ENCODE data around the gene NPPB.

NPPB gene

DNA sequence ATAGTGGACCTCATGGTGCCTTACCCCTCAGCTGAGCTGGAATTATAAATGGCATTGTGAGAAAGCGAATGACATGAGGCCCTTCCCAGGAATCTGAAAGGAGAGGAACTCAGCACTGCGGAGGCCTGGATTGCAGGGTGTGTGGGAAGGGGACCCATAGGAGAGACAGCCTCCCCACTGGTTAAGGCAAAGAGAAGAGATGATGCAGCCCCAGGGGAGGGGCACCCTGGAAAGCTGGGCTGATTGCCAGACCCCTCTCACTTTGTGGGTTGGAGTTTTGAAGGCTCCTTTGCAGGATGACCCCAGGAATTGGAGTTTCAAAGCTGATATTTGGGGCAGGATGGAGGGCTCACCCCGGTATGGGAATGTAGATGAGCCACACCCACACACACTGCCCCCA, 2.0 kb downstream of the NPPB start:
- no peak for DNase-seq

DNA sequence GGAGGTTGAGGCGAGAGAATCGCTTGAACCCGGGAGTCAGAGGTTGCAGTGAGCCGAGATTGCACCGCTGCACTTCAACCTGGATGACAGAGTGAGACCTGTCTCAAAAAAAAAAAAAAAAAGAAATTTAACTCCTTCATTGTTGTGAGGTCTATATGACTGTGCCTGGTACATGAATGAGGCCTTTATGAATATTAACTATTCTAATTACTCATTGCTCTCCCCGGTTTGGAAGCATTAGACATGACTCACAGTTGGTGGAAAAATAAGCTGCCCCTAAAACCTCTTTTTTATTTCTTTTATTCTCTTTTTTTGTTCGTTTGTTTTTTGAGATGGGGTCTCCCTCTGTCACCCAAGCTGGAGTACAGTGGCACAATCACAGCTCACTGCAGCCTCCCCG, 3.3 kb downstream of the NPPB start:
- DNase-seq, result no peak

DNA sequence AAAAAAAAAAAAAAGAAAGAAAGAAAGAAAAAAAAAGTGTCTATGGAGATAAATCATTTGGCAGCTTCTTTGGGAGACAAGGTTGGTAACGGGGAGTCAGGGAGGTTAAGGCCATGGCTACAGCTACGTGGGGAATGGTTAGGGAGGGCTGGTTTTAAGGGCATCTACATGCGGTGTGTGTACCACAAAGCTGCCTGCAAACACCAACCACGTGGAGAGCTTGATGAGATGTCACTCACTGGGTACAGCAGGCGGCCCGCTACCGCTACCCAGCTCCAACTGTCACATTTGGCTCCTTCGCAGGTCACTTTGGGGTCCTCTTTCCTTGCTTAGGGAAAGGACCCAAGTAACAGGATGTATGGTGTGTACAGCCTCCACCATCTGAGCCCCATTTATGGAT, 4.2 kb downstream of the NPPB start:
- DNase-seq, result no peak

DNA sequence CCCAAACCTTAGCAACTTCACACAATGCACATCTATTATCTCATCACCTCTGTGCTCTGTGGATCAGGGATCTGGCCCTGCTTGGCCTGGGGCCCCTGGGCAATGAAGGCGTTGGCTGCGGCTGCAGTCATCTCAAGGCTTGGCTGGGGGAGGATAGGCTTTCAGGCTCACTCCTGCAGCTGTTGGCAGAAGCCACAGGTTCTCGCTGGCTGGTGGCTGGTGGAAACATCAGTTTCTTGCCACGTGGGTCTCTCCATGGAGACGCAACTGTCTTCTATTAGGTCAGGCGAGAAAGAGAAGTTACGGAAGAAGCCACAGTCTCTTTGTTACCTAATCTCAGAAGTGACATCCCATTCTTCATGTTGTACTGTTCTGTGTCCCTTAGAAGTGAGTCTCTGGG, 7.6 kb downstream of the NPPB start:
- no peak for DNase-seq

DNA sequence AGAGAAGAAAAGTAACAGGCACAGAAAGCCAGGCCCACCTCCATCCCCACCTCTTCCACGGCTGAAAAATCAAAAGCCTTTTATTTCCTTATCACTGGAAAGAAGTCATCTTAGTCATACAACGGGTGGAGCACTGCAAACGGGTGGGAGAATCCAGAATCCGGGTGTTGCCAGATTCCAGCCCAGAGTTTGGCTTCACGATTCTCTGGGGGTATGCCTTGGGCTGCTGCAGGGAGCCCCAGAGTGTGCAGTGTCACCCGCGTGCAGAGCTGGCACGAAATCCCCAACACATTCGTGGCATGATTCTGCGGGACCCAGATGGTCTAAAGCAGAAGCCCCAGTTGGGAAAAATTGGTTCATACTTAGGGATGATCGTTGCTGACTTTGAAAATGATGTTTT, 8.6 kb downstream of the NPPB start:
- DNase-seq, result no peak

DNA sequence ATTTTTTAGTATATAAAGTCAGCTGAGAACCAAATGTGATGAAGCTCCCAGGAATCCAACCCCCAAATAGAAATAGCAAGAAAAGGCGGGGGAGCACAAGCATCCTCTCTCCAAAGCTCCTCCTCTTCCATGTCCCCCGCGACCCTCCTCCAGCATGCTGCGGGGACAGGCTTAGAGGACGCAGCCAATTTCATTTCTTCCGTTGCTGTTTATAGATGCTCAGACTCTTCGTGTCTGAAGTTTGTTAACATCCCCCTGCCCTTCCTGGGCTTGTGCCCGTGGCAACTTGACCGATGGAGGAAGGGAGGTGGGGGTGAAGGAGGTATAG, 10.4 kb downstream of the NPPB start:
- DNase-seq, result peak; percentile 81

DNA sequence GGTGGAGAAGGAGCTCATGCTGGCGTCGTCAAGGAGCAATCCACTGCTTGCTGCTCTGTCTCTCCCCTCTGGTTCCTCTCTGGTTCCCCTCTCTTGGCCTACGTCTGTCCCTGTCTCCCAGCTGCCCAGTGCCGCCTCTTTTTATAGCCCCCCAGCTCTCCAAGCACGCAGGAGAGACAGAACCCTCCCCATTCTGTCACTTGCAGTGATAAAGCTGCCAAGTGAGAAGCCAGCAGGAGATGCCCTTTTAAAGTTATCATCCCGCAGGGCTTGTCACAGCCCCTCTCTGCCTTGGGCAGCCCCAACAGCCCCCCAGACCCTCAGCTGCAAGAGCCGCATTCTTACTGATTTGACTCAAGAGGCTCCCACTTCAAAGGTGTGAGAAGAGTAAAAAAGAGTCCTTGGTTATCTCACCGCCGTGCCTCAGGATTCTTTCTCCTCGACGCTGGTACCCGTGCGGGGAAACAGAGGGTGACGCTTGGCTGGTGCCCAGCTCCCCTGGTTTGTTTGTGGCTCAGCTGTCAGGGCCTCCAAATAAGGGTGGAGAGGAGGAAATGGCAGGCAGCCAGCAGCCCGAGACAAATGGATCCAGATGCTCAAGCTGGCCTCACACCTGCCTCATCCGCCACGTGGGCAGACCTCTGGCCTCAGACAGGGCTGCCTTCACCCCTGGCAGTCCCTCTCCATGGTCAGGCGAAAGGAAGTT, 10.9 kb downstream of the NPPB start, which contains the start of gene NPPA:
Gene NPPA (minus strand): TSS at position 117 of the 706 bp plus-strand sequence. CDS start 99 bp downstream, at position 18.
- DNase-seq, result peak; percentile 97

DNA sequence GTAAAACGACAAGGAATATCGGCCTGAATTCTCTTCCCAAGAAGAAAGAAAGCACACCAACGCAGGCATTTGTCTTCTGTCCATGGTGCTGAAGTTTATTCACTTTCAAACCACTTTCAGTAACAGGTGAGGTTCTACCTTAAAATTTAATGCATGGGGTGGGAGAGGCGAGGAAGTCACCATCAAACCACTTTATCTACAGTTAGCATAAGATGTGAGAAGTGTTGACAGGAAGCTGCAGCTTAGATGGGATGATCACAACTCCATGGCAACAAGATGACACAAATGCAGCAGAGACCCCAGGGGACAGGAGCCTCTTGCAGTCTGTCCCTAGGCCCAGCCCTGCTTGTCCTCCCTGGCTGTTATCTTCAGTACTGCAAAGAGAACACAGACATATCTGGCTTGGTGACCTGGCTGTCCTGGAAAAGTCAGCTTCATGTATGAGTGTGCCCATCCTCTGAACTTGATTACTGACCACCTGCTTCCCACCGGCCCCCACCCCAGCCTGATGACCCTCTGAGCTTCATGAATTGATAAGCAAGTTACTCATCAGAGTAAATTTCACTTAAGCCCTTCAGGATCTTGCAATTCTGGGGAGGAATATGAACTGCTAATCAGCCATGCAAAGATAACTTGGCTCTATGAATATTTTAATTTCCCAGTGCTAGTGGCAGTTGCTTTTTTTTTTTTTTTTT, 13.0 kb downstream of the NPPB start:
- DNase-seq, result no peak

DNA sequence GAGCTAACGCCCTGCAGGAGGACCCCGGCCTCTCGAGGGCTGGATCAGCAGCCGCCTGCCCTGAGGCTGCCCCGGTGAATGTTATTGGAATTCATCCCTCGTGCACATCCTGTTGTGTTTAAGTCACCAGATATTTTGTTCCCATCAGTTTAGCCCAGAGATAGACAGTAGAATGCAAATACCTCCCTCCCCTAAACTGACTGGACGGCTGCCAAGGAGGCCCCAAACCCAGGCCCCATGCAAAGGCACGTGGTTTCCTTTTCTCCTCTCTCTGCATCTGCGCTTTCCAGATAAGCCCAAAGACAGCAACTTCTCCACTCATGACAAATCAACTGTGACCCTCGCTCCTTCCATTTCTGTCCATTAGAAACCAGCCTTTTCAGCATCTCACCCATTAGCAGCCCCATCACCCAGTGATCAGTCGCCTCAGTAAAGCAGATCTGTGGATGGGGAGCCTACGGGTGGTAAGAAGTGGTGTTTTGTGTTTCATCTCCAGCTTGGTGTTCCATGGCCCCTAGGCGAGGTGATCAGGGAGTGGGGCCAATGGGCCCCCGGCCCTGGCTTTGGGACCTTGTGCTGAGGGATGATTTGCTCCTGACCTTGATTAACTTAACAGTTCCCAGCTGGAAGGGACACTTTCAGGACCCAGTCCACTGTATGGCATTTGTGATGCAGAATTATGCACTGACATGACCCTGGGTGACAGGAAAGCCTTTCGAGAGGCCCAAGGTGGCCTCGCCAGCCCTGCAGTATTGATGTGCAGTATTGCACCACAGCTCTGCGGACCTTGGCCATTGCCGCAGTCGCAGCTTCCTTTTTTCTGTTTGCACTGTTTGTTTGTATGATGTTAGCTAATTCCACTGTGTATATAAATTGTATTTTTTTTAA, 16.3 kb downstream of the NPPB start:
- DNase-seq, result no peak

DNA sequence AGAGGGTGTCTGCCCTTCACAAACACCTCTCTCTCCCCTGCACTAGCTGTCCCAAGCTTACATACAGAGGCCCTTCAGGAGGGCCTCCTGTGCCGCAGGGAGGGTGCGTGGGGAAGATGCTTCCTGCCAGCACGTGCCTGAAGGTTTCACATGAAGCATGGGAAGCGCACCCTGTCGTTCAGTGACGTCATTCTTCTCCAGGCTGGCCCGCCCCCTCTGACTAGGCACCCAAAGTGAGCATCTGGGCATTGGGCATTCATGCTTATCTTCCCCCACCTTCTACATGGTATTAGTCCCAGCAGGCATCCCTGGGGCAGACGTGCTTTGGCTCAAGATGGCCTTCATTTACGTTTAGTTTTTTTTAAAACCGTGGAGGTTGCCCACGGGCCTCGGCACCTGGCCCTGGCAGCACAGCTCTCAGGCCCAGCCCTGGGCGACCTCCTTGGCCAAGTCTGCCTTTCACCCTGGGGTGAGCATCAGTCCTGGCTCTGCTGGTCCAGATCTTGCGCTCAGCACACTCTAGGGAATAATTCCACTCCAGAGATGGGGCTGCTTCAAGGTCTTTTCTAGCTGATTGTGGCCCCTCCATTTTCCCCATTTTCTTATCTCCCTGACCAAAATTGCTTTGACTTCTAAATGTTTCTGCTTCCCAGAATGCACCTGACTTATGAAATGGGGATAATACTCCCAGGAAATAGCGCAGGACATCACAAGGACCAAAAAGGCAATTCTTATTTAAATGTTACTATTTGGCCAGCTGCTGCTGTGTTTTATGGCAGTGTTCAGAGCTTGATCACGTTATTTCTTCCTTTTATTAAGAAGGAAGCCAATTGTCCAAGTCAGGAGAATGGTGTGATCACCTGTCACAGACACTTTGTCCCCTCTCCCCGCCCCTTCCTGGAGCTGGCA, 17.2 kb downstream of the NPPB start:
- DNase-seq, result no peak

DNA sequence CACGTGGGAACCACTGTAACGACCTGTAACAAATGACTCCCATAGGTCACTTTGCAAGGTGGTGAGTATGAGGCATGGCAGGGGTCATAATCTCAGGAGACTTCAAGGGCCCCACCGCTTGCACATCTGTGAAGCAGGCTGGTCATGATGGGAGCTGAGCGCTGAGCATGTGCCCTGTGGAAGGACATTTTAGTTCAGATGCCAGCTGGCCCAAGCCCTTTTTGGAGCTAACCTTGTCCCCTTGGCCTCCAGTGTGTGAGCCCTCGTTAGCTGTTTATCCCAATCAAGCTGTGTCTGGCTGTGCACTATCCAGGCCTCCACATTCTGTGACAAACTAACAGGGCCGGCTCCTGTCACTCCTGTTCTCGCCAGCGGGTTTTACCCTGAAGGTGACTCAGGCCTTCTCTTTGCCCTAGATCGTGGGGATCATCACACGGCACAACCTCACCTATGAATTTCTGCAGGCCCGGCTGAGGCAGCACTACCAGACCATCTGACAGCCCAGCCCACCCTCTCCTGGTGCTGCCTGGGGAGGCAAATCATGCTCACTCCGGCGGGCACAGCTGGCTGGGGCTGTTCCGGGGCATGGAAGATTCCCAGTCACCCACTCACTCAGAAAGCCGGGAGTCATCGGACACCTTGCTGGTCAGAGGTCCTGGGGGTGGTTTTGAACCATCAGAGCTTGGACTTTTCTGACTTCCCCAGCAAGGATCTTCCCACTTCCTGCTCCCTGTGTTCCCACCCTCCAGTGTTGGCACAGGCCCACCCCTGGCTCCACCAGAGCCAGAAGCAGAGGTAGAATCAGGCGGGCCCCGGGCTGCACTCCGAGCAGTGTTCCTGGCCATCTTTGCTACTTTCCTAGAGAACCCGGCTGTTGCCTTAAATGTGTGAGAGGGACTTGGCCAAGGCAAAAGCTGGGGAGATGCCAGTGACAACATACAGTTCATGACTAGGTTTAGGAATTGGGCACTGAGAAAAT, 18.7 kb downstream of the NPPB start:
- DNase-seq, result no peak

DNA sequence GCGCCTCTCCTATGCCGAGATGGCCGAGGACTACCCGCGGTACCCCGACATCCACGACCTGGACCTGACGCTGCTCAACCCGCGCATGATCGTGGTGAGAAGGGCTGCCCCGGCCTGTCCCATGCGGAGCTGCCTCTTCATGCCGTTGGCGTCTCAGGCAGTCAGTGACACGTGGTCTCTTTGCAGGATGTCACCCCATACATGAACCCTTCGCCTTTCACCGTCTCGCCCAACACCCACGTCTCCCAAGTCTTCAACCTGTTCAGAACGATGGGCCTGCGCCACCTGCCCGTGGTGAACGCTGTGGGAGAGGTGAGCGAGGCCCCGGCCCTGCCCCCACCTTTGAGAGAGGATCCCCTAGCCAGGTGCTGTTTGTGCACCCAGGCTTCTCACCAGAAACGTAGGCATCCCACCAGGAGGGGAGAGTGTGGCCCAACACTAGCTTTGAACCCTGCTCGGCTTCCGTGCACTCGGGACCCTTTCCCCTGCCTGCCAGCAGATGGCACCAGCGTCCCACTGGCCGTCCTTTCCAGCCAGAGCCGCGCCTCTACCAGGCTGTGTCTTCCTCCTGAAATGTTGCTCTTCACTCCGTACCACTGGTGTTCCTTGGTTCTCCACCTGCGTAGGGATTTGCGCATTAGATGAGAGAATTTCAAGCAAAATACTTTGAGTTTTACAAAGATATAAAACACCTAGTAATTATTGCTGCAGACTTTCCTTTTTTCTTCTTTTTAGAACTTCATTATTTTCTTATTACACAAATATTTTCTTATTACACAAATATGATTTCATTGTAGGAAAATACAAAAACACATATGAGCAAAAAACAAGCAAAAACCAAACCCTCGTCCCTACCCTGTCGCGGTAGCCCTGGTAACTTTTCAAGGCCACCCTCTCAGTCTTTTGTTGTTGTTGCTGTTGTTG, 20.1 kb downstream of the NPPB start:
- peak; percentile 27 for DNase-seq

DNA sequence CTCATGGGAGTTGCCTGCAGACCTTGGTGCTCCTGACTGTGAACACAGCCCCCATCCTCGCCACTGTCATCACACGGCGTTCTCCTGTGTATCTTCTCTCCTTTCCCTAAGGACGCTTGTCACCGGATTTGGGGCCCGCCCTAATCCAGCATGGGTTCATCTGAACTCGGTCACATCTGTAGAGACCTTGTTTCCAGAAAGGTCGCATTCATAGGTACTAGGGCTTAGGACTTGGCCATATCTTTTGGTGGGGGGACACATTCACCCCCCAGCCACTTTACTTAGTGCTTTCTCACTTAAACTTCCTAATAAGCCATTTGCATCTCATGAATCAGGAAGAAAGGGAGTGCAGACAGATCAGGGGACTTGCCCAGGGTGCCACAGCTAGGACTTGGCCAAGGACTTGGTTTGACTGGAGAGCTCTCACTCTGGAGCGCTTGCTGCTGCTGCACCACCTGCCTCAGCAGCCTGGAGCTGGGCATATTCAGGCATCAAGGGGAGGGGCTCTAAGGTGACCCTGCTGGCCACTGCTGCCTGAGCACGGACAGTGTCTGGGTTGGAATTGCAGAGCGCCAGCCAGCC, 20.9 kb downstream of the NPPB start:
- no peak for DNase-seq

DNA sequence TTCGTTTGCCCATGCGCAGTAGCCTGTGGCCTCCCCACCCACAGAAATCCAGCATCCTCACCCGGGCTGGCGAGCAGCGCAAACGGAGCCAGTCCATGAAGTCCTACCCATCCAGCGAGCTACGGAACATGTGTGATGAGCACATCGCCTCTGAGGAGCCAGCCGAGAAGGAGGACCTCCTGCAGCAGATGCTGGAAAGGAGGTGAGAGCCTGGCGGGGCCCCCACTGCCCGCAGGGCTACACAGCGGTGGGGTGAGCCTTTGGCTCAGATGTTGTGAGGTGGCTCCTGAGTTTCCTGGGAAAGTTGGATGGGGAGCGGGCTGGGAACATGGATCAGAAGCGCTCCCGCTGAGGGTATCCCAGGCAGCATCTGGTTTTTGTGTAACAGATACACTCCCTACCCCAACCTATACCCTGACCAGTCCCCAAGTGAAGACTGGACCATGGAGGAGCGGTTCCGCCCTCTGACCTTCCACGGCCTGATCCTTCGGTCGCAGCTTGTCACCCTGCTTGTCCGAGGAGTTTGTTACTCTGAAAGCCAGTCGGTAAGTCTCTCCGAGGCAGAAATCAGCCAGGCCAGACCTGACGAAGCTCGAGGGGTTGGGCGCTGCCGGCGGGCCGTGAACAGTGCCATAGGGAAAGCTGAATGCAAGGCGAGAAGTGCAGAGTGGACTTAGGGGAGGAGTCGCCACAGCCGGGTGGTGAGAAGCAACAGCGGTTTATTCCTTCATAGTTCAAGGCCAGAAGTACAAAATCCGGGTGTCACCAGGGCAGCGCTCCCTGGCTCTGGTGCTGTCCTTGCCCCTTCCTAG, 21.6 kb downstream of the NPPB start:
- DNase-seq, result no peak

DNA sequence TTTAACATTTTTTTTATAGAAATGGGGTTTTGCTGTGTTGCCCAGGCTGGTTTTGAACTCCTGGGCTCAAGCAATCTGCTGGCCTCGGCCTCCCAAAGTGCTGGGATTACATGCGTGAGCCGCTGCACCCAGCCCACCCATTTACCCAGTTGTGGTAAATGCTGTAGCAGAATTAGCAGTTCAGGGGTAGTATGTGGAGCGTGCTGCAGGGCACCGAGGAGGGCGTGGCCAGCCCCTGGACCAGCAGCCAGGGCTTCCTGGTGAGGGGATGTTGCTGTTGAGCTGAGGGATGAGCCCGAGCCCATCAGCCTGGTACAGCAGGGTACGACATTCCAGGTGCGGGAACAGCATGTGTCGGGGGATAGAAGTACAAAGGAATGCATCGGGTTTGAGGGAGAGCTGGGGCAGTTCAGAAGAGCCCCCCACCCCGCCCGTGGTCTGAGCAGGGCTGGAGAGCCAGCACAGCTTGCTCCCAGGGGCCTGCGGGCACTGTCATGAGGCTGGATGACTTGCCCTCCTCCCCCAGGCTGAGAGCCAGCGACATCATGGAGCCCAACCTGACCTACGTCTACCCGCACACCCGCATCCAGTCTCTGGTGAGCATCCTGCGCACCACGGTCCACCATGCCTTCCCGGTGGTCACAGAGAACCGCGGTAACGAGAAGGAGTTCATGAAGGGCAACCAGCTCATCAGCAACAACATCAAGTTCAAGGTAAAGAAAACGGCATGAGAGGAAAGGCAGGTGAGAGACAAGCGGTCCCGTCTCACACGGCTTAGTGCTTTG, 23.1 kb downstream of the NPPB start:
- no peak for DNase-seq

DNA sequence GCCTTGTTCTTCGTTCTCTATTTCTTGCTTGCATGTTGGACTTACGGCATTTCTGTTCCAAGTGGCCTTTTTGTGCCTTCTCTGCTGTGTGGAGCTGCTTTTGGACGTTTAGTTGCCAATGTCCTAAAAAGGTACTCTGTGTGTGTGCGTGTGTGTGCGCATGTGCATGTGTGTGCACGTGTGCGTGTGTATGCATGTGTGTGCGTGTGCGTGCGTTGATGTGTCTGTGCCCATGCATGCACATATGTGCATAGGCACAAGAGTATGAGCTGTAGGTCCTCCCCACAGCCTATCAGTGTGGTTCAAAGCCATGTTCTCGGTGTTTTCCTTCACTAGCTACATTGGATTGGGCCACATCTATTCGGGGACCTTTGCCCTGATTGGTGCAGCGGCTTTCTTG, 24.8 kb downstream of the NPPB start:
- no peak for DNase-seq

DNA sequence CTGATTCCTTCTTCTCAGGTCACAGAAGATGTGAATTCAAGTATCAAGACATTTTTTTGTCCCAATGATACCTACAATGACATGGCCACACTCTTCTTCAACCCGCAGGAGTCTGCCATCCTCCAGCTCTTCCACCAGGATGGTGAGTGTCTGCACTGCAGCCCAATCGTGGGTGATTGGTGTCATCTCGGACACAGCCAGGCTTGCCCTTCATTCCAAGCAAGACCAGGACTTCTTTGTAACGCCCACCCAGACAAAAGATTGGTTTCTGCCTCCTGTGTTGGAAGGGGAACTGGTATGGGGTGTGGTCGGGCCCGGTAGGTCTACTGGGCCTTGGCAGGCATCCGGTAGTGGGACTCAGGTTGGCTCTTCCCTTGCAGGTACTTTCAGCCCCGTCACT, 25.2 kb downstream of the NPPB start:
- no peak for DNase-seq

Measured in NCI-H2171 (cell line).